ENCODE measurements around the gene EFHC2.

Gene EFHC2

GRCh38 chrX:44344194-44344593 lies 722 bp upstream of the EFHC2 start:
- no CpG with 5 or more reads among the region's 16 CpGs for WGBS, 2 donors (ENCODE audit: extremely low coverage in 2 of 2, insufficient read length in 2 of 2, insufficient replicate concordance in 1 of 2)
- Histone ChIP-seq H3K79me1 (ENCODE audit: low read depth, low read length) (no peaks in the 10 kb centered on the region), H3K18ac (ENCODE audit: low read length) (no peak overlapping the region), H3K4me1 (ENCODE audit: control insufficient read depth in 2 of 2, insufficient read depth in 1 of 2, low read depth in 1 of 2, low read length in 2 of 2) (no peaks in the 10 kb centered on the region), H3K4ac (ENCODE audit: low read length) (no peak overlapping the region), H3K14ac (ENCODE audit: low read length) (no peak overlapping the region), H3K9me3 (replicated peaks in 1 of 2; ENCODE audit: control insufficient read depth in 2 of 2, insufficient read depth in 1 of 2, low read depth in 1 of 2, low read length in 2 of 2) (no peaks in the 10 kb centered on the region), H3K27ac (replicated peaks; ENCODE audit: low read length) (no peak overlapping the region), H2BK5ac (ENCODE audit: low read length) (no peak overlapping the region), H2AK5ac (ENCODE audit: low read depth, low read length) (no peak overlapping the region), H3K4me3 (ENCODE audit: low read length in 2 of 2) (no peak overlapping the region), H3K9ac (ENCODE audit: low read depth, low read length, poor library complexity) (no peak overlapping the region), H3K4me2 (ENCODE audit: insufficient read depth, low read length, poor library complexity, severe bottlenecking) (peak overlapping the region; percentile 2), H2BK120ac (ENCODE audit: low read depth, low read length) (no peak overlapping the region), H3K23ac (ENCODE audit: low read depth, low read length, poor library complexity) (no peak overlapping the region), H2BK12ac (ENCODE audit: low read length) (no peak overlapping the region), H4K91ac (ENCODE audit: low read depth, low read length, poor library complexity) (no peak overlapping the region), H2AFZ (ENCODE audit: low read length) (peak overlapping the region; percentile 19), H3K27me3 (ENCODE audit: control insufficient read depth in 3 of 3, insufficient read depth in 3 of 3, low read depth in 1 of 3, low read length in 3 of 3) (no peaks in the 10 kb centered on the region), H3K36me3 (replicated peaks in 1 of 2; ENCODE audit: control insufficient read depth in 2 of 2, insufficient read depth in 2 of 2, low read length in 2 of 2) (no peaks in the 10 kb centered on the region), H4K8ac (ENCODE audit: low read depth, low read length) (no peak overlapping the region), H2BK15ac (ENCODE audit: low read length) (no peak overlapping the region)
- DNase-seq (ENCODE audit: low spot score) = no peak

- Histone ChIP-seq H2AFZ (ENCODE audit: low read length) (no peak overlapping the region), H3K79me1 (ENCODE audit: low read depth, low read length) (no peaks in the 10 kb centered on the region), H2BK12ac (ENCODE audit: low read length) (no peak overlapping the region), H2BK5ac (ENCODE audit: low read length) (no peak overlapping the region), H3K4me3 (ENCODE audit: low read length in 2 of 2) (no peak overlapping the region), H3K4me1 (ENCODE audit: control insufficient read depth in 2 of 2, insufficient read depth in 1 of 2, low read depth in 1 of 2, low read length in 2 of 2) (no peaks in the 10 kb centered on the region), H3K9me3 (replicated peaks in 1 of 2; ENCODE audit: control insufficient read depth in 2 of 2, insufficient read depth in 1 of 2, low read depth in 1 of 2, low read length in 2 of 2) (no peaks in the 10 kb centered on the region), H4K8ac (ENCODE audit: low read depth, low read length) (no peak overlapping the region), H3K4ac (ENCODE audit: low read length) (no peak overlapping the region), H3K27me3 (ENCODE audit: control insufficient read depth in 3 of 3, insufficient read depth in 3 of 3, low read depth in 1 of 3, low read length in 3 of 3) (no peaks in the 10 kb centered on the region), H2BK15ac (ENCODE audit: low read length) (no peak overlapping the region), H3K4me2 (ENCODE audit: insufficient read depth, low read length, poor library complexity, severe bottlenecking) (peak overlapping the region; percentile 69), H3K36me3 (replicated peaks in 1 of 2; ENCODE audit: control insufficient read depth in 2 of 2, insufficient read depth in 2 of 2, low read length in 2 of 2) (no peaks in the 10 kb centered on the region), H3K9ac (ENCODE audit: low read depth, low read length, poor library complexity) (no peak overlapping the region), H3K27ac (replicated peaks; ENCODE audit: low read length) (no peak overlapping the region), H2AK5ac (ENCODE audit: low read depth, low read length) (no peak overlapping the region), H2BK120ac (ENCODE audit: low read depth, low read length) (no peak overlapping the region), H3K23ac (ENCODE audit: low read depth, low read length, poor library complexity) (no peak overlapping the region), H3K14ac (ENCODE audit: low read length) (no peak overlapping the region), H4K91ac (ENCODE audit: low read depth, low read length, poor library complexity) (no peak overlapping the region), H3K18ac (ENCODE audit: low read length) (no peak overlapping the region)
- WGBS, 2 donors (ENCODE audit: extremely low coverage in 2 of 2, insufficient read length in 2 of 2, insufficient replicate concordance in 1 of 2) = no CpG with 5 or more reads among the region's 3 CpGs
- DNase-seq (ENCODE audit: low spot score) = no peak
These were observed 606 bp downstream of the EFHC2 start for GRCh38 chrX:44342866-44343265.

- no peak overlapping the region for H4K8ac ChIP-seq (ENCODE audit: low read depth, low read length)
- H2BK5ac ChIP-seq (ENCODE audit: low read length) = no peak overlapping the region
- no peak overlapping the region for H3K4me2 ChIP-seq (ENCODE audit: insufficient read depth, low read length, poor library complexity, severe bottlenecking)
- no peaks in the 10 kb centered on the region for H3K79me1 ChIP-seq (ENCODE audit: low read depth, low read length)
- H3K4me1 ChIP-seq (ENCODE audit: control insufficient read depth in 2 of 2, insufficient read depth in 1 of 2, low read depth in 1 of 2, low read length in 2 of 2) = no peaks in the 10 kb centered on the region
- H3K9ac ChIP-seq (ENCODE audit: low read depth, low read length, poor library complexity) = no peak overlapping the region
- no peak overlapping the region for H3K23ac ChIP-seq (ENCODE audit: low read depth, low read length, poor library complexity)
- H2BK15ac ChIP-seq (ENCODE audit: low read length) = no peak overlapping the region
- H3K4ac ChIP-seq (ENCODE audit: low read length) = no peak overlapping the region
- no peak for DNase-seq (ENCODE audit: low spot score)
- H3K27ac ChIP-seq (replicated peaks; ENCODE audit: low read length) = no peak overlapping the region
- no peaks in the 10 kb centered on the region for H3K9me3 ChIP-seq (replicated peaks in 1 of 2; ENCODE audit: control insufficient read depth in 2 of 2, insufficient read depth in 1 of 2, low read depth in 1 of 2, low read length in 2 of 2)
- no CpG with 5 or more reads among the region's 5 CpGs for WGBS, 2 donors (ENCODE audit: extremely low coverage in 2 of 2, insufficient read length in 2 of 2, insufficient replicate concordance in 1 of 2)
- no peaks in the 10 kb centered on the region for H3K27me3 ChIP-seq (ENCODE audit: control insufficient read depth in 3 of 3, insufficient read depth in 3 of 3, low read depth in 1 of 3, low read length in 3 of 3)
- no peak overlapping the region for H3K14ac ChIP-seq (ENCODE audit: low read length)
- no peak overlapping the region for H2AK5ac ChIP-seq (ENCODE audit: low read depth, low read length)
- H4K91ac ChIP-seq (ENCODE audit: low read depth, low read length, poor library complexity) = no peak overlapping the region
- H3K4me3 ChIP-seq (ENCODE audit: low read length in 2 of 2) = no peak overlapping the region
- no peak overlapping the region for H3K18ac ChIP-seq (ENCODE audit: low read length)
- H2BK12ac ChIP-seq (ENCODE audit: low read length) = no peak overlapping the region
- H2BK120ac ChIP-seq (ENCODE audit: low read depth, low read length) = no peak overlapping the region
- no peak overlapping the region for H2AFZ ChIP-seq (ENCODE audit: low read length)
- H3K36me3 ChIP-seq (replicated peaks in 1 of 2; ENCODE audit: control insufficient read depth in 2 of 2, insufficient read depth in 2 of 2, low read length in 2 of 2) = no peaks in the 10 kb centered on the region
These were observed 5.1 kb downstream of the EFHC2 start for GRCh38 chrX:44338361-44338760.

GRCh38 chrX:44332437-44332836 lies 11.0 kb downstream of the EFHC2 start:
- Histone ChIP-seq H2BK120ac (ENCODE audit: low read depth, low read length) (no peak overlapping the region), H3K14ac (ENCODE audit: low read length) (no peak overlapping the region), H2AFZ (ENCODE audit: low read length) (no peak overlapping the region), H3K9me3 (replicated peaks in 1 of 2; ENCODE audit: control insufficient read depth in 2 of 2, insufficient read depth in 1 of 2, low read depth in 1 of 2, low read length in 2 of 2) (no peaks in the 10 kb centered on the region), H2BK15ac (ENCODE audit: low read length) (no peak overlapping the region), H3K36me3 (replicated peaks in 1 of 2; ENCODE audit: control insufficient read depth in 2 of 2, insufficient read depth in 2 of 2, low read length in 2 of 2) (no peaks in the 10 kb centered on the region), H2BK12ac (ENCODE audit: low read length) (no peak overlapping the region), H3K4ac (ENCODE audit: low read length) (no peak overlapping the region), H3K4me2 (ENCODE audit: insufficient read depth, low read length, poor library complexity, severe bottlenecking) (no peak overlapping the region), H3K4me3 (ENCODE audit: low read length in 2 of 2) (no peak overlapping the region), H2AK5ac (ENCODE audit: low read depth, low read length) (no peak overlapping the region), H3K9ac (ENCODE audit: low read depth, low read length, poor library complexity) (no peak overlapping the region), H4K91ac (ENCODE audit: low read depth, low read length, poor library complexity) (no peak overlapping the region), H3K4me1 (ENCODE audit: control insufficient read depth in 2 of 2, insufficient read depth in 1 of 2, low read depth in 1 of 2, low read length in 2 of 2) (no peaks in the 10 kb centered on the region), H3K79me1 (ENCODE audit: low read depth, low read length) (no peaks in the 10 kb centered on the region), H4K8ac (ENCODE audit: low read depth, low read length) (no peak overlapping the region), H3K23ac (ENCODE audit: low read depth, low read length, poor library complexity) (no peak overlapping the region), H2BK5ac (ENCODE audit: low read length) (no peak overlapping the region), H3K27me3 (ENCODE audit: control insufficient read depth in 3 of 3, insufficient read depth in 3 of 3, low read depth in 1 of 3, low read length in 3 of 3) (no peaks in the 10 kb centered on the region), H3K18ac (ENCODE audit: low read length) (no peak overlapping the region), H3K27ac (replicated peaks; ENCODE audit: low read length) (no peak overlapping the region)
- DNase-seq (ENCODE audit: low spot score) = no peak
- WGBS, 2 donors (ENCODE audit: extremely low coverage in 2 of 2, insufficient read length in 2 of 2, insufficient replicate concordance in 1 of 2) = no CpG with 5 or more reads among the region's 1 CpG

Measured in neuronal stem cell (in vitro differentiated cells).